Urothelium cell line (cell line): ENCODE results near the gene MRPL17.
A peak's percentile ranks its signal among the peaks of the same experiment; 100 is the strongest.

Source experiments
- DNase-seq: peaks from one replicate; pipeline ENCODE4 v3.0.0; 2011; ENCODE audit warnings: low spot score, mixed read lengths
- FAIRE-seq: peaks from 2 replicates; lab custom pipeline; 2011; peaks lifted over from hg19 to GRCh38; lab: Jason Lieb, UNC

Gene MRPL17

GRCh38 chr11:6655020-6655789 is 27.9 kb downstream of the MRPL17 start:
- DNase-seq = peak; percentile 40
- FAIRE-seq = no peak

- FAIRE-seq (no peak), DNase-seq (no peak)
Observed at GRCh38 chr11:6654281-6655019, 28.7 kb downstream of the MRPL17 start.

GRCh38 chr11:6653656-6654055 is 29.5 kb downstream of the MRPL17 start:
- DNase-seq = no peak
- no peak for FAIRE-seq

- FAIRE-seq (peak; percentile 17), DNase-seq (no peak)
Observed at GRCh38 chr11:6653097-6653496, 30.0 kb downstream of the MRPL17 start.

- no peak for FAIRE-seq
- DNase-seq = no peak
Observed at GRCh38 chr11:6652182-6652581, 31.0 kb downstream of the MRPL17 start.

- FAIRE-seq = no peak
- DNase-seq = peak; percentile 35
Observed at GRCh38 chr11:6650980-6651379, 32.2 kb downstream of the MRPL17 start.

- no peak for FAIRE-seq
- no peak for DNase-seq
Observed at GRCh38 chr11:6650104-6650503, 33.0 kb downstream of the MRPL17 start.

- FAIRE-seq = no peak
- DNase-seq = no peak
Observed at GRCh38 chr11:6648501-6648900, 34.6 kb downstream of the MRPL17 start.

GRCh38 chr11:6647836-6648235 is 35.3 kb downstream of the MRPL17 start:
- no peak for FAIRE-seq

GRCh38 chr11:6646918-6647679 is 36.0 kb downstream of the MRPL17 start:
- no peak for DNase-seq
- FAIRE-seq = no peak

More at GRCh38 chr11:6647836-6648235, 35.3 kb downstream of the MRPL17 start:
- no peak for DNase-seq

- no peak for FAIRE-seq
- no peak for DNase-seq
Observed at GRCh38 chr11:6646576-6646917, 36.6 kb downstream of the MRPL17 start.

GRCh38 chr11:6646071-6646470 is 37.1 kb downstream of the MRPL17 start:
- FAIRE-seq (no peak), DNase-seq (no peak)

- FAIRE-seq = no peak
- DNase-seq = no peak
Observed at GRCh38 chr11:6642957-6643356, 40.2 kb downstream of the MRPL17 start.

- no peak for DNase-seq
- no peak for FAIRE-seq
Observed at GRCh38 chr11:6640985-6641701, 42.0 kb downstream of the MRPL17 start.

- FAIRE-seq (no peak), DNase-seq (no peak)
Observed at GRCh38 chr11:6640036-6640984, 42.8 kb downstream of the MRPL17 start.

- no peak for DNase-seq
- FAIRE-seq = no peak
Observed at GRCh38 chr11:6638429-6638828, 44.7 kb downstream of the MRPL17 start.

GRCh38 chr11:6637871-6638270 is 45.3 kb downstream of the MRPL17 start:
- FAIRE-seq = no peak

GRCh38 chr11:6636480-6636879 is 46.7 kb downstream of the MRPL17 start:
- FAIRE-seq (no peak), DNase-seq (no peak)

More at GRCh38 chr11:6637871-6638270, 45.3 kb downstream of the MRPL17 start:
- no peak for DNase-seq

GRCh38 chr11:6635082-6635932 is 47.8 kb downstream of the MRPL17 start:
- DNase-seq (no peak), FAIRE-seq (no peak)
